HFF-Myc (cell line): ENCODE data around the gene IGF2R.

Experiments used
- DNase-seq: peaks from one replicate; pipeline ENCODE4 v3.0.0-alpha.2; 2011; ENCODE audit warnings: low read depth; ENCODE audit errors: extremely low read depth
- H3K4me3 ChIP-seq: replicated peaks from 2 replicates; pipeline ENCODE4 v1.5.1; 2011; ENCODE audit warnings: low read depth, mild to moderate bottlenecking, control low read depth, low read length
- CTCF ChIP-seq: IDR thresholded peaks from 2 replicates; pipeline ENCODE4 v1.5.1; 2012; ENCODE audit warnings: mild to moderate bottlenecking, low read depth, low read length, control low read depth; ENCODE audit errors: missing control alignments

The IGF2R gene

GRCh38 chr6:160007611-160008010 is 38.7 kb downstream of the IGF2R start:
- no peak overlapping the region for H3K4me3 ChIP-seq
- DNase-seq, result no peak
- TF ChIP-seq CTCF, result no peak

GRCh38 chr6:160010067-160010466 is 41.2 kb downstream of the IGF2R start:
- H3K4me3 ChIP-seq, result no peak overlapping the region
- DNase-seq, result peak; percentile 90
- TF ChIP-seq CTCF, result no peak

- no peak for TF ChIP-seq CTCF
- H3K4me3 ChIP-seq, result no peak overlapping the region
- DNase-seq, result no peak
Observed at GRCh38 chr6:160013987-160014868, 45.3 kb downstream of the IGF2R start.

GRCh38 chr6:160014869-160015182 is 45.9 kb downstream of the IGF2R start:
- no peak for TF ChIP-seq CTCF
- no peak overlapping the region for H3K4me3 ChIP-seq
- DNase-seq, result no peak

- no peak for DNase-seq
- TF ChIP-seq CTCF, result no peak
- H3K4me3 ChIP-seq, result no peak overlapping the region
Observed at GRCh38 chr6:160015778-160016684, 47.1 kb downstream of the IGF2R start.

GRCh38 chr6:160022101-160022500 is 53.2 kb downstream of the IGF2R start:
- no peak for TF ChIP-seq CTCF
- no peak overlapping the region for H3K4me3 ChIP-seq
- no peak for DNase-seq
